Cardiac muscle cell (in vitro differentiated cells and primary cell): ENCODE data around the gene ZC3H10. TPM values are rescaled to one million over a fixed set of nuclear protein-coding genes. Genes with fewer than 3 reads are reported as not detected.

Experiments
- DNase-seq, 2 donors: peaks; one replicate each; pipeline versions ENCODE4 v3.0.0 to v3.0.0-alpha.2; 2010 to 2017; ENCODE audit warnings: low read depth in 1 of 2, low spot score in 1 of 2
- H3K27ac ChIP-seq: fragments of 200-600 bp; sonication (generic); 2 replicates; pipeline ENCODE4 v1.5.1; 2016
- H3K27me3 ChIP-seq: fragments of 200-600 bp; sonication (generic); 2 replicates; pipeline ENCODE4 v1.6.0; 2016; ENCODE audit warnings: control low read depth
- H3K36me3 ChIP-seq: fragments of 200-600 bp; sonication (generic); 2 replicates; pipeline ENCODE4 v1.5.1; 2016; ENCODE audit warnings: control low read depth
- H3K4me1 ChIP-seq: fragments of 200-600 bp; sonication (generic); 2 replicates; pipeline ENCODE4 v1.8.1; 2017; ENCODE audit warnings: low read depth, mild to moderate bottlenecking, mixed run types
- H3K4me3 ChIP-seq: fragments of 200-600 bp; sonication (generic); 2 replicates; pipeline ENCODE4 v1.5.1; 2016; ENCODE audit warnings: mild to moderate bottlenecking
- H3K9me3 ChIP-seq: fragments of 200-600 bp; sonication (generic); 2 replicates; pipeline ENCODE4 v1.5.1; 2017; ENCODE audit warnings: low read depth, mild to moderate bottlenecking, control low read depth
- polyA plus RNA-seq: library from polyadenylated mRNA; unstranded; fragments of >200 nt; fragmentation: Nextera tagmentation; extraction: Ambion mirVana; gene quantifications from 2 replicates; pipeline ENCODE4 v1.2.1, GENCODE V29; 2016
- total RNA-seq: library from RNA; depleted of rRNA; stranded (reverse); fragments of >200 nt; gene quantifications from 2 replicates; pipeline ENCODE4 v1.2.3, GENCODE V29; 2016
- TF ChIP-seq, protein P1 (sequence below): IDR thresholded peaks from 2 replicates; pipeline ENCODE4 v1.5.1; 2012; ENCODE audit warnings: low read depth, mild to moderate bottlenecking, low read length

Gene ZC3H10
- total and polyA plus RNA-seq, 2 experiments from 2014 or later, result 7.2 to 7.5 TPM

- H3K4me3 ChIP-seq, result peak overlapping the region; percentile 86
Measured at GRCh38 chr12:56160894-56161689, 43.0 kb downstream of the ZC3H10 start.

DNA sequence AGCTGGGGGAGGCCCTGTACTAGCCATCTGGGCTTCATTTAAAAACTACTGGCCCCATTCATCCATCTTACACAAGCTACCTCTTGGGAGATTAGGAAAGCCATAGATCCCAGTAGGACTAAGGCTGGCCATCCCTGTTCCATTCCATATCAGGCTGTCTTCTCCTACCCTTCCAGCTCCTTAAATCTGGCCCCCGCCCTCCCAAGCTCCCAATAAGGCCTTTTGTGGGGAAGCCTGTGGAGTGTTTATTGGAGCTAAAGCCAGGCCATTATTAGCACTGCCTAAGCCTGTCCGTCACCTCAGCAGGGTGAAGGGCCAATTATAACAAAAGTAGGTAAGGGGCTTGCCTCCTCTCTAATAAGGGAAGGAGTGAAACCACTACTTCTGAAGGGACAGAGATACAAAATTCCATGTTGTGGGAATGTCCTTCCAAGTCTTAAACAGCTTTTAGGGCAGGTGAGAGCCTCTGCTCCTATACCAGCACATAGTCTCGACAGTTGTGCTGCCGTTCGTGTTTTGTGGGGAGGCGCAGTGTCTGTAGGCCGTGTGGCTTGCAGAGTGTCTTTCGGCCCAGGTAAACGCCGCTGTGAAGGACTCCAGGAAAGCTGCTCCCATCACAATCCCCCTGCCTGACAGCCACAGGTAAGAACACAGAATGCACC lies 43.8 kb downstream of the ZC3H10 start:
- TF ChIP-seq, protein P1, sequence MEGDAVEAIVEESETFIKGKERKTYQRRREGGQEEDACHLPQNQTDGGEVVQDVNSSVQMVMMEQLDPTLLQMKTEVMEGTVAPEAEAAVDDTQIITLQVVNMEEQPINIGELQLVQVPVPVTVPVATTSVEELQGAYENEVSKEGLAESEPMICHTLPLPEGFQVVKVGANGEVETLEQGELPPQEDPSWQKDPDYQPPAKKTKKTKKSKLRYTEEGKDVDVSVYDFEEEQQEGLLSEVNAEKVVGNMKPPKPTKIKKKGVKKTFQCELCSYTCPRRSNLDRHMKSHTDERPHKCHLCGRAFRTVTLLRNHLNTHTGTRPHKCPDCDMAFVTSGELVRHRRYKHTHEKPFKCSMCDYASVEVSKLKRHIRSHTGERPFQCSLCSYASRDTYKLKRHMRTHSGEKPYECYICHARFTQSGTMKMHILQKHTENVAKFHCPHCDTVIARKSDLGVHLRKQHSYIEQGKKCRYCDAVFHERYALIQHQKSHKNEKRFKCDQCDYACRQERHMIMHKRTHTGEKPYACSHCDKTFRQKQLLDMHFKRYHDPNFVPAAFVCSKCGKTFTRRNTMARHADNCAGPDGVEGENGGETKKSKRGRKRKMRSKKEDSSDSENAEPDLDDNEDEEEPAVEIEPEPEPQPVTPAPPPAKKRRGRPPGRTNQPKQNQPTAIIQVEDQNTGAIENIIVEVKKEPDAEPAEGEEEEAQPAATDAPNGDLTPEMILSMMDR, result no peak
- no peaks in the 10 kb centered on the region for H3K27me3 ChIP-seq
- H3K27ac ChIP-seq, result peak overlapping the region; percentile 100
- DNase-seq, result peak in 1 of 2 donors; percentile 41
- no peaks in the 10 kb centered on the region for H3K9me3 ChIP-seq
- H3K4me3 ChIP-seq, result no peak overlapping the region
- H3K36me3 ChIP-seq, result peaks cover 73% of the 10 kb centered on the region
- H3K4me1 ChIP-seq, result peaks cover 28% of the 10 kb centered on the region

More at GRCh38 chr12:56160894-56161689, 43.0 kb downstream of the ZC3H10 start:
- Histone ChIP-seq H3K9me3 (no peaks in the 10 kb centered on the region), H3K4me1 (peaks cover 28% of the 10 kb centered on the region), H3K27me3 (no peaks in the 10 kb centered on the region), H3K27ac (peak overlapping the region; percentile 100), H3K36me3 (peaks cover 68% of the 10 kb centered on the region)
- TF ChIP-seq, protein P1, result no peak
- no peak for DNase-seq

DNA sequence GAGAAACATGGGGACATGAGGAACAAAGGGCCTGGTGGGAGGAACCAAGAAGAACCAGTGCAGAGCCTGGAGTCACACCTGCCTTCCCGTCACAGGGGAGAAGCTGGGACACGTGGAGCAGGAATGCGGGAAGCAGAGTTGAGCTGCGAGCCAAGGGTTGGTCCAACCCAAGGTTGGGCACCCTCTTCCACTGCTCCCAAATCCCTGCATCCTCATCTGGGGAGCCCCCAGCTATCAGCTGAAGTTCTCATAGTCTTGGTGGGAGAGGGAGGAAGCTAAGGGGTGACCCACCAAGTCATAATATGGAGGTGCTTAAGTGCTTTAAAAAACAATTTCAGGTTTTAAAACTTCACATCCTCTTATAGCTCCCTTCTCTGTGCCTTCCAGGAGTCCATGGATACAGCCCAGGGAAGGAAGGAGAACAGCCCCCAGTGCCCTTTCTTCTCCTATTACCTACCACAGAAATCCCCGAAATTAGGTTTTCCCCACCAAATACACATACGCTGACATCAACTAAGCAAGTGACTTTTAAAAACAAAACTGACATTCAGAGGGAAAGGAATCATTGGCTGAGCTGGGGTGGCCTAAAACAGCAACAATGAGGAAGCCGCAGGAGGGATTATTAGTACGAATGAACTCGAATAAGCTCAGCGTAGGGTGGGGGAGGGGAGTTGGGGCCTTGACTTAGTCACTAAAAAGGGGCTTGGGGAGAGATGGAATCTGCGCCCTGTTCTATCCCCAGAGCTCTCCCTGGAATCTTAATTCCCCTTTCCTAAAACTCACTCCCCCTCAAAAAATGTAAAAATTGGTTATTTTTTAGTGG lies 44.6 kb downstream of the ZC3H10 start:
- Histone ChIP-seq H3K27me3 (no peaks in the 10 kb centered on the region), H3K4me1 (peaks cover 29% of the 10 kb centered on the region), H3K27ac (peak overlapping the region; percentile 100), H3K4me3 (no peak overlapping the region), H3K36me3 (peaks cover 74% of the 10 kb centered on the region), H3K9me3 (no peaks in the 10 kb centered on the region)
- peak in 1 of 2 donors; percentile 44 for DNase-seq
- TF ChIP-seq, protein P1, result no peak

- no peaks in the 10 kb centered on the region for H3K27me3 ChIP-seq
- peaks cover 73% of the 10 kb centered on the region for H3K36me3 ChIP-seq
- DNase-seq, result peak in 1 of 2 donors; percentile 42
- no peaks in the 10 kb centered on the region for H3K9me3 ChIP-seq
- H3K4me3 ChIP-seq, result no peak overlapping the region
- H3K4me1 ChIP-seq, result peaks cover 32% of the 10 kb centered on the region
- peak overlapping the region; percentile 100 for H3K27ac ChIP-seq
- TF ChIP-seq, protein P1, result no peak
Measured at GRCh38 chr12:56163533-56164344, 45.7 kb downstream of the ZC3H10 start.

- no peaks in the 10 kb centered on the region for H3K9me3 ChIP-seq
- H3K4me1 ChIP-seq, result peaks cover 32% of the 10 kb centered on the region
- peaks cover 75% of the 10 kb centered on the region for H3K36me3 ChIP-seq
- no peak overlapping the region for H3K4me3 ChIP-seq
- TF ChIP-seq, protein P1, result no peak
- peak overlapping the region; percentile 100 for H3K27ac ChIP-seq
- H3K27me3 ChIP-seq, result no peaks in the 10 kb centered on the region
- DNase-seq, result no peak
Measured at GRCh38 chr12:56164345-56164729, 46.3 kb downstream of the ZC3H10 start.
